HEK293 (cell line): ENCODE results near the gene AK8.

Experiments used
- CTCF ChIA-PET: fragments of 350-600 bp; formaldehyde crosslinking; extraction: SDS; loops from one replicate; lab custom pipeline; 2021; ENCODE audit warnings: antibody characterized with exemption; lab: Yijun Ruan, JAX
- POLR2A ChIA-PET: fragments of 300-600 bp; formaldehyde crosslinking; extraction: SDS; loops from one replicate; lab custom pipeline; 2020; ENCODE audit warnings: antibody characterized with exemption, inconsistent platforms; lab: Yijun Ruan, JAX
- H3K27ac ChIP-seq: fragments of 200-500 bp; sonication (Bioruptor generic); 2 replicates; pipeline ENCODE4 v1.5.1; 2014; ENCODE audit warnings: low read depth, low read length, control low read depth, inconsistent platforms; ENCODE audit errors: extremely low read depth
- H3K36me3 ChIP-seq, 2 experiments: fragments of 200-500 bp in 1 of 2; sonication (Bioruptor generic) in 1 of 2; 1 replicate in 1 of 2; 2 replicates in 1 of 2; pipeline ENCODE4 v1.5.1; 2014 to 2017; ENCODE audit warnings: inconsistent platforms in 2 of 2, low read length in 2 of 2; ENCODE audit not compliant: control insufficient read depth in 2 of 2, insufficient read depth in 1 of 2
- H3K4me1 ChIP-seq: fragments of 200-500 bp; sonication (Bioruptor generic); 2 replicates; pipeline ENCODE4 v1.5.1; 2014; ENCODE audit warnings: mild to moderate bottlenecking, low read length, inconsistent platforms; ENCODE audit not compliant: control insufficient read depth, insufficient read depth
- H3K4me3 ChIP-seq: 2 replicates; pipeline ENCODE4 v1.5.1; 2011; ENCODE audit warnings: low read depth, mild to moderate bottlenecking, control low read depth, low read length, moderate library complexity
- H3K9me3 ChIP-seq: fragments of 200-500 bp; sonication (Bioruptor generic); 2 replicates; pipeline ENCODE4 v1.5.1; 2014; ENCODE audit warnings: low read depth, low read length, inconsistent platforms; ENCODE audit not compliant: control insufficient read depth, insufficient read depth
- BCL11A ChIP-seq: fragments of 450-650 bp; formaldehyde crosslinking; IDR thresholded peaks from 2 replicates; pipeline ENCODE4 v1.5.1; 2016; ENCODE audit warnings: low read depth, missing biosample characterization, missing genetic modification characterization
- GLIS2 ChIP-seq: fragments of 450-650 bp; formaldehyde crosslinking; IDR thresholded peaks from 2 replicates; pipeline ENCODE4 v1.5.1; 2016; ENCODE audit warnings: missing biosample characterization, missing genetic modification characterization
- HOXD13 ChIP-seq: sonication (generic); formaldehyde crosslinking; IDR thresholded peaks from 2 replicates; pipeline ENCODE4 v1.8.0; 2022; ENCODE audit warnings: missing genetic modification reagents, borderline replicate concordance
- IKZF3 ChIP-seq: fragments of 450-650 bp; IDR thresholded peaks from 2 replicates; pipeline ENCODE4 v1.5.0; 2018; ENCODE audit warnings: missing biosample characterization, mild to moderate bottlenecking, missing genetic modification characterization, moderate library complexity
- KLF8 ChIP-seq: fragments of 450-650 bp; formaldehyde crosslinking; IDR thresholded peaks from 2 replicates; pipeline ENCODE4 v1.5.1; 2016; ENCODE audit warnings: missing biosample characterization, missing genetic modification characterization
- KLF9 ChIP-seq: fragments of 450-650 bp; formaldehyde crosslinking; IDR thresholded peaks from 2 replicates; pipeline ENCODE4 v1.5.1; 2016; ENCODE audit warnings: missing biosample characterization, missing genetic modification characterization, low read depth
- OSR2 ChIP-seq: fragments of 450-650 bp; formaldehyde crosslinking; IDR thresholded peaks from 2 replicates; pipeline ENCODE4 v1.5.1; 2016; ENCODE audit warnings: missing biosample characterization, missing genetic modification characterization
- OVOL3 ChIP-seq: fragments of 450-650 bp; formaldehyde crosslinking; IDR thresholded peaks from 2 replicates; pipeline ENCODE4 v1.5.1; 2016; ENCODE audit warnings: missing biosample characterization, missing genetic modification characterization
- SP2 ChIP-seq: fragments of 450-650 bp; formaldehyde crosslinking; IDR thresholded peaks from 2 replicates; pipeline ENCODE4 v1.5.1; 2016; ENCODE audit warnings: missing biosample characterization, missing genetic modification characterization
- SP7 ChIP-seq: fragments of 450-650 bp; formaldehyde crosslinking; IDR thresholded peaks from 2 replicates; pipeline ENCODE4 v1.5.1; 2016; ENCODE audit warnings: missing biosample characterization, missing genetic modification characterization
- TCF7L2 ChIP-seq: IDR thresholded peaks from 2 replicates; pipeline ENCODE4 v1.6.1; 2011; ENCODE audit warnings: low read depth, mild to moderate bottlenecking, inconsistent platforms, low read length, moderate library complexity, borderline replicate concordance
- ZBTB20 ChIP-seq: fragments of 450-650 bp; formaldehyde crosslinking; IDR thresholded peaks from 2 replicates; pipeline ENCODE4 v1.5.1; 2016; ENCODE audit warnings: missing biosample characterization, missing genetic modification characterization
- ZNF112 ChIP-seq: fragments of 450-650 bp; formaldehyde crosslinking; IDR thresholded peaks from 2 replicates; pipeline ENCODE4 v1.5.0; 2017; ENCODE audit warnings: missing biosample characterization, missing genetic modification characterization
- ZNF157 ChIP-seq: fragments of 450-650 bp; formaldehyde crosslinking; IDR thresholded peaks from 2 replicates; pipeline ENCODE4 v1.5.1; 2016; ENCODE audit warnings: missing biosample characterization, missing genetic modification characterization
- ZNF184 ChIP-seq: fragments of 450-650 bp; IDR thresholded peaks from 2 replicates; pipeline ENCODE4 v1.5.1; 2018; ENCODE audit warnings: missing biosample characterization, mild to moderate bottlenecking, missing genetic modification characterization
- ZNF335 ChIP-seq: fragments of 450-650 bp; formaldehyde crosslinking; conservative IDR thresholded peaks from 2 replicates; pipeline ENCODE4 v1.5.1; 2016; ENCODE audit warnings: missing biosample characterization, missing genetic modification characterization
- ZNF350 ChIP-seq: fragments of 450-650 bp; formaldehyde crosslinking; IDR thresholded peaks from 2 replicates; pipeline ENCODE4 v1.5.0; 2017; ENCODE audit warnings: missing biosample characterization, mild to moderate bottlenecking, missing genetic modification characterization
- ZNF366 ChIP-seq: fragments of 450-650 bp; formaldehyde crosslinking; conservative IDR thresholded peaks from 2 replicates; pipeline ENCODE4 v1.5.1; 2016; ENCODE audit warnings: missing biosample characterization, missing genetic modification characterization
- ZNF391 ChIP-seq: fragments of 450-650 bp; formaldehyde crosslinking; IDR thresholded peaks from 2 replicates; pipeline ENCODE4 v1.5.1; 2016; ENCODE audit warnings: low read depth, missing biosample characterization, missing genetic modification characterization, borderline replicate concordance
- ZNF747 ChIP-seq: fragments of 450-650 bp; formaldehyde crosslinking; IDR thresholded peaks from 2 replicates; pipeline ENCODE4 v1.5.1; 2016; ENCODE audit warnings: missing biosample characterization, missing genetic modification characterization
- ZSCAN16 ChIP-seq: fragments of 450-650 bp; formaldehyde crosslinking; IDR thresholded peaks from 2 replicates; pipeline ENCODE4 v1.5.1; 2016; ENCODE audit warnings: missing biosample characterization, missing genetic modification characterization
- ZSCAN23 ChIP-seq: fragments of 450-650 bp; formaldehyde crosslinking; IDR thresholded peaks from 2 replicates; pipeline ENCODE4 v1.5.1; 2016; ENCODE audit warnings: missing biosample characterization, missing genetic modification characterization
- TF ChIP-seq, protein P1 (sequence below): fragments of 450-650 bp; formaldehyde crosslinking; IDR thresholded peaks from 2 replicates; pipeline ENCODE4 v1.5.1; 2016; ENCODE audit warnings: missing biosample characterization, missing genetic modification characterization
- TF ChIP-seq, protein P2 (sequence below): fragments of 450-650 bp; formaldehyde crosslinking; IDR thresholded peaks from 2 replicates; pipeline ENCODE4 v1.5.1; 2017; ENCODE audit warnings: missing biosample characterization, missing genetic modification characterization
- TF ChIP-seq, protein P3 (sequence below): fragments of 450-650 bp; formaldehyde crosslinking; IDR thresholded peaks from 2 replicates; pipeline ENCODE4 v1.5.1; 2016; ENCODE audit warnings: missing biosample characterization, missing genetic modification characterization
- TF ChIP-seq, protein P4 (sequence below): fragments of 450-650 bp; formaldehyde crosslinking; IDR thresholded peaks from 2 replicates; pipeline ENCODE4 v1.5.1; 2016; ENCODE audit warnings: missing biosample characterization, missing genetic modification characterization
- TF ChIP-seq, protein P5 (sequence below): fragments of 450-650 bp; formaldehyde crosslinking; IDR thresholded peaks from 2 replicates; pipeline ENCODE4 v1.5.1; 2016; ENCODE audit warnings: missing biosample characterization, missing genetic modification characterization
- TF ChIP-seq, protein P6 (sequence below): fragments of 450-650 bp; formaldehyde crosslinking; IDR thresholded peaks from 2 replicates; pipeline ENCODE4 v1.5.1; 2016; ENCODE audit warnings: missing biosample characterization, missing genetic modification characterization

Gene AK8

DNA sequence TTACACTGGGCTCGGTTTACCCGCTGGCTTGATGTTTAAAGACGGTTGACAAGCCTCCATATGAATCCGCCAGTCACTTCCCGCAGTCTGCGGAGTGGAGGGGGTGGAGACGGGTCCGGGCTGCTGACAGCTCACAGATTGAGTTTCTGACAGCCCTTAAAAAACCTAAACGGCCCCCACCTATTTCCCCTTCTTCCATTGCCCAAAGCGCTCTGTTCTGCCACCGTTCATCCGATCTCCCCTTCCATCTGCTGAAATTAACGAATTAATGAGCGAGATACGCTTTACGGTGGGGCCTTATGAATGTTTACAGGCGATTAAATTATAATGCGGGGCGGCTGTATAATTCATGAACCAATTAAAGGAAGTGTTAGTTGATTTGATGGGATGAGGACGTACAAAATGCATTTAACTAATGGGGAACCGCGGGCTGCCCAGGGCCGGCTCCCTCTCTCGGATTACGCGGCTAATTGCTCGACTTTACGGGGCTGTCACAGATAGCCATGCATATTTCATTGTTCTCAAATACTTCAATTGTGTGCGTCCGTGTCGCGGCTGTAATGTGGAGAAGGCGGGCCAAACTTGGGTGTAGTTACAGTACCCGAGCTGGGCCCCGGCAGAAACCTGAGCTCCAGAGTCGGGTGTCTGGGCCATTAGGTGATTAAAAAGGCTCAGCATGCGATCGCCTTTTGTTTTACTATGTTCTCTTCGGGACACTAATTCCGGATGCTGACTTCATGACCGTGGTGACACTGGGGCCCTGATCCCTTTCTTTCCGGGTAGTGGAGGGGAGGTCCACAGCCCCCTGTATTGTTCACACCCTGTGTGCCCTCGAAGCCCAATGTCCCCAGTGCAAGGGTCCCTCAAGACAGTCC, 133.0 kb downstream of the AK8 start:
- Histone ChIP-seq H3K4me3 (no peak overlapping the region), H3K9me3 (no peaks in the 10 kb centered on the region), H3K4me1 (peaks cover 21% of the 10 kb centered on the region; the same call in 1 of the 2 replicates), H3K27ac (no peak overlapping the region; the same call in 1 of the 2 replicates), H3K36me3 (no peaks in the 10 kb centered on the region)
- ChIA-PET POLR2A (no interaction called here), CTCF (no interaction called here)
- TF ChIP-seq HOXD13 (CRISPR knock-in tag) (no peak), ZBTB20 (peak; percentile 60), ZSCAN16 (tag by site-specific recombination) (peak; percentile 86), OVOL3 (tag by site-specific recombination) (peak; percentile 85), ZNF157 (tag by site-specific recombination) (no peak), ZNF366 (tag by site-specific recombination) (peak; percentile 93), ZNF350 (tag by site-specific recombination) (no peak), ZNF112 (tag by site-specific recombination) (no peak), SP2 (tag by site-specific recombination) (peak; percentile 33; the same call in 1 of the 2 replicates), ZNF335 (tag by site-specific recombination) (peak; percentile 49), KLF9 (tag by site-specific recombination) (peak; percentile 59; the same call in 1 of the 2 replicates), ZNF184 (tag by site-specific recombination) (0 out of 2 replicates have a peak, but pooled peaks have one; percentile 42), ZSCAN23 (tag by site-specific recombination) (peak; percentile 46; the same call in 1 of the 2 replicates), IKZF3 (tag by site-specific recombination) (peak; percentile 28; the same call in 1 of the 2 replicates), BCL11A (peak; percentile 92), ZNF747 (no peak), ZNF391 (tag by site-specific recombination) (peak; percentile 89; the same call in 1 of the 2 replicates), KLF8 (tag by site-specific recombination) (peak; percentile 80), OSR2 (tag by site-specific recombination) (peak; percentile 97), SP7 (peak; percentile 98), GLIS2 (tag by site-specific recombination) (peak; percentile 57), TCF7L2 (peak; percentile 44; the same call in 1 of the 2 replicates)
- TF ChIP-seq, protein P1, sequence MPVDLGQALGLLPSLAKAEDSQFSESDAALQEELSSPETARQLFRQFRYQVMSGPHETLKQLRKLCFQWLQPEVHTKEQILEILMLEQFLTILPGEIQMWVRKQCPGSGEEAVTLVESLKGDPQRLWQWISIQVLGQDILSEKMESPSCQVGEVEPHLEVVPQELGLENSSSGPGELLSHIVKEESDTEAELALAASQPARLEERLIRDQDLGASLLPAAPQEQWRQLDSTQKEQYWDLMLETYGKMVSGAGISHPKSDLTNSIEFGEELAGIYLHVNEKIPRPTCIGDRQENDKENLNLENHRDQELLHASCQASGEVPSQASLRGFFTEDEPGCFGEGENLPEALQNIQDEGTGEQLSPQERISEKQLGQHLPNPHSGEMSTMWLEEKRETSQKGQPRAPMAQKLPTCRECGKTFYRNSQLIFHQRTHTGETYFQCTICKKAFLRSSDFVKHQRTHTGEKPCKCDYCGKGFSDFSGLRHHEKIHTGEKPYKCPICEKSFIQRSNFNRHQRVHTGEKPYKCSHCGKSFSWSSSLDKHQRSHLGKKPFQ (tag by site-specific recombination): 0 out of 2 replicates have a peak, but pooled peaks have one; percentile 73
- TF ChIP-seq, protein P2, sequence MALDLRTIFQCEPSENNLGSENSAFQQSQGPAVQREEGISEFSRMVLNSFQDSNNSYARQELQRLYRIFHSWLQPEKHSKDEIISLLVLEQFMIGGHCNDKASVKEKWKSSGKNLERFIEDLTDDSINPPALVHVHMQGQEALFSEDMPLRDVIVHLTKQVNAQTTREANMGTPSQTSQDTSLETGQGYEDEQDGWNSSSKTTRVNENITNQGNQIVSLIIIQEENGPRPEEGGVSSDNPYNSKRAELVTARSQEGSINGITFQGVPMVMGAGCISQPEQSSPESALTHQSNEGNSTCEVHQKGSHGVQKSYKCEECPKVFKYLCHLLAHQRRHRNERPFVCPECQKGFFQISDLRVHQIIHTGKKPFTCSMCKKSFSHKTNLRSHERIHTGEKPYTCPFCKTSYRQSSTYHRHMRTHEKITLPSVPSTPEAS (tag by site-specific recombination): peak; percentile 79
- TF ChIP-seq, protein P3, sequence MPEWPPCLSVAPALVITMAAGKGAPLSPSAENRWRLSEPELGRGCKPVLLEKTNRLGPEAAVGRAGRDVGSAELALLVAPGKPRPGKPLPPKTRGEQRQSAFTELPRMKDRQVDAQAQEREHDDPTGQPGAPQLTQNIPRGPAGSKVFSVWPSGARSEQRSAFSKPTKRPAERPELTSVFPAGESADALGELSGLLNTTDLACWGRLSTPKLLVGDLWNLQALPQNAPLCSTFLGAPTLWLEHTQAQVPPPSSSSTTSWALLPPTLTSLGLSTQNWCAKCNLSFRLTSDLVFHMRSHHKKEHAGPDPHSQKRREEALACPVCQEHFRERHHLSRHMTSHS (tag by site-specific recombination): 0 out of 2 replicates have a peak, but pooled peaks have one; percentile 12
- TF ChIP-seq, protein P4, sequence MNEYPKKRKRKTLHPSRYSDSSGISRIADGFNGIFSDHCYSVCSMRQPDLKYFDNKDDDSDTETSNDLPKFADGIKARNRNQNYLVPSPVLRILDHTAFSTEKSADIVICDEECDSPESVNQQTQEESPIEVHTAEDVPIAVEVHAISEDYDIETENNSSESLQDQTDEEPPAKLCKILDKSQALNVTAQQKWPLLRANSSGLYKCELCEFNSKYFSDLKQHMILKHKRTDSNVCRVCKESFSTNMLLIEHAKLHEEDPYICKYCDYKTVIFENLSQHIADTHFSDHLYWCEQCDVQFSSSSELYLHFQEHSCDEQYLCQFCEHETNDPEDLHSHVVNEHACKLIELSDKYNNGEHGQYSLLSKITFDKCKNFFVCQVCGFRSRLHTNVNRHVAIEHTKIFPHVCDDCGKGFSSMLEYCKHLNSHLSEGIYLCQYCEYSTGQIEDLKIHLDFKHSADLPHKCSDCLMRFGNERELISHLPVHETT (tag by site-specific recombination): peak; percentile 90
- TF ChIP-seq, protein P5, sequence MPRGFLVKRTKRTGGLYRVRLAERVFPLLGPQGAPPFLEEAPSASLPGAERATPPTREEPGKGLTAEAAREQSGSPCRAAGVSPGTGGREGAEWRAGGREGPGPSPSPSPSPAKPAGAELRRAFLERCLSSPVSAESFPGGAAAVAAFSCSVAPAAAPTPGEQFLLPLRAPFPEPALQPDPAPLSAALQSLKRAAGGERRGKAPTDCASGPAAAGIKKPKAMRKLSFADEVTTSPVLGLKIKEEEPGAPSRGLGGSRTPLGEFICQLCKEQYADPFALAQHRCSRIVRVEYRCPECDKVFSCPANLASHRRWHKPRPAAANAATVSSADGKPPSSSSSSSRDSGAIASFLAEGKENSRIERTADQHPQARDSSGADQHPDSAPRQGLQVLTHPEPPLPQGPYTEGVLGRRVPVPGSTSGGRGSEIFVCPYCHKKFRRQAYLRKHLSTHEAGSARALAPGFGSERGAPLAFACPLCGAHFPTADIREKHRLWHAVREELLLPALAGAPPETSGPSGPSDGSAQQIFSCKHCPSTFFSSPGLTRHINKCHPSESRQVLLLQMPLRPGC (tag by site-specific recombination): peak; percentile 93
- TF ChIP-seq, protein P6, sequence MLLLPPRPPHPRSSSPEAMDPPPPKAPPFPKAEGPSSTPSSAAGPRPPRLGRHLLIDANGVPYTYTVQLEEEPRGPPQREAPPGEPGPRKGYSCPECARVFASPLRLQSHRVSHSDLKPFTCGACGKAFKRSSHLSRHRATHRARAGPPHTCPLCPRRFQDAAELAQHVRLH (tag by site-specific recombination): 0 out of 2 replicates have a peak, but pooled peaks have one; percentile 10
